Kidney (tissue), 14 donors: ENCODE measurements around the gene RSU1. TPM values are rescaled to one million over a fixed set of nuclear protein-coding genes. Genes with fewer than 3 reads are reported as not detected.

Experiments
- DNase-seq, 5 donors: peaks; one replicate each; pipeline ENCODE4 v3.0.0-alpha.2; 2013 to 2020
- FAIRE-seq: peaks from 2 replicates; lab custom pipeline; 2012; peaks lifted over from hg19 to GRCh38; lab: Jason Lieb, UNC
- H3K27ac ChIP-seq, 2 donors: one replicate each; pipeline ENCODE4 v1.7.0; 2013; ENCODE audit warnings: low read depth in 2 of 2, low read length in 2 of 2, inconsistent platforms in 1 of 2
- H3K27me3 ChIP-seq: one replicate; pipeline ENCODE4 v1.7.1; 2013; ENCODE audit warnings: low read length, inconsistent platforms; ENCODE audit not compliant: control insufficient read depth, insufficient read depth
- H3K36me3 ChIP-seq, 3 donors: one replicate each; pipeline versions ENCODE4 v1.7.0 to v1.7.1; 2013; ENCODE audit warnings: low read length in 3 of 3, control low read depth in 1 of 3, inconsistent platforms in 1 of 3; ENCODE audit not compliant: insufficient read depth in 3 of 3, control insufficient read depth in 2 of 3
- H3K4me1 ChIP-seq, 3 donors: one replicate each; pipeline versions ENCODE4 v1.7.0 to v1.7.1; 2013; ENCODE audit warnings: low read length in 3 of 3, inconsistent platforms in 1 of 3, low read depth in 1 of 3; ENCODE audit not compliant: control insufficient read depth in 2 of 3, insufficient read depth in 2 of 3
- H3K4me3 ChIP-seq, 3 donors: one replicate each; pipeline versions ENCODE4 v1.7.0 to v1.8.1; 2013; ENCODE audit warnings: low read length in 3 of 3, control low read depth in 1 of 3, inconsistent platforms in 1 of 3
- H3K9ac ChIP-seq, 3 donors: one replicate each; pipeline versions ENCODE4 v1.7.0 to v1.7.1; 2013; ENCODE audit warnings: low read length in 3 of 3, control low read depth in 1 of 3, inconsistent platforms in 1 of 3
- H3K9me3 ChIP-seq, 3 donors: one replicate each; pipeline versions ENCODE4 v1.7.0 to v1.7.1; 2013; ENCODE audit warnings: low read length in 3 of 3, control low read depth in 1 of 3, inconsistent platforms in 1 of 3; ENCODE audit not compliant: control insufficient read depth in 2 of 3, insufficient read depth in 1 of 3
- intact Hi-C: fragments of 100-400 bp; cut with DNase I; formaldehyde crosslinking; loops from one replicate; pipeline ENCODE4 v1.11.1; 2022
- polyA plus RNA-seq: library from polyadenylated mRNA; stranded (reverse); fragments of 350-450 nt; fragmentation: Illumina TruSeq; extraction: RNeasy Lipid Tissue Mini Kit (QIAGEN cat#74804); gene quantifications from one replicate; pipeline ENCODE4 v1.2.3, GENCODE V29; 2014; ENCODE audit warnings: low read depth, low replicate concordance; ENCODE audit not compliant: insufficient read depth
- total RNA-seq: library from RNA; stranded (reverse); fragmentation: NEBNext Ultra II Directional; extraction: Animal tissue kit (Norgen Biotek cat#: 25700); gene quantifications from one replicate; pipeline ENCODE4 v1.2.1, GENCODE V29; 2021
- TF ChIP-seq, protein P1 (sequence below): IDR thresholded peaks from 3 replicates; pipeline ENCODE4 v1.5.1; 2012; ENCODE audit warnings: mild to moderate bottlenecking, moderate library complexity, borderline replicate concordance; ENCODE audit not compliant: insufficient read depth; ENCODE audit errors: extremely low read depth
- donor health status: control.
- donor health status: control.
- donor health status: control.
- donor health status: control.
- donor health status: control.
- donor health status: DM: yes; HTN: yes; CAD: no.
- donor health status: Normal renal cell carcinoma (clear cell type).

The RSU1 gene
- total and polyA plus RNA-seq, 2 donors from 2014 or later = 44.6 to 72.4 TPM

DNA sequence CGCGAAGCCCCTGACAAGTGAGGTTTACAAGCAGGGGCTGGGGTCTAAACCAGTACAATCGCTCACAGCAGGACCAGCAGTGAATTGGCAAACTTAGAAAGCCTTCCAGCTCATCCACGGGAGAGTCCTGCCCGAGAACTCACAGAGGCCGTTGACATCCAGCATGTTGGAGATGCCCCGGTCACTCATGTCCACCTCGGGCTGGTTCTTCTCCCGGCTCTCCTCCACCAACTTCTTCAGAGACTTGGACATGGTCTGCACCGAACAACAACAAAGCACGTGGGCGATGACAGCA is 447 bp downstream of the RSU1 start:
- H3K27ac ChIP-seq = peak overlapping the region; percentile 38 to 61
- DNase-seq (no peak), FAIRE-seq (no peak)
- H3K36me3 ChIP-seq = no peaks in the 10 kb centered on the region
- H3K27me3 ChIP-seq = no peaks in the 10 kb centered on the region
- H3K4me3 ChIP-seq = peak overlapping the region; percentile 83 to 86 (median 84)
- TF ChIP-seq, protein P1, sequence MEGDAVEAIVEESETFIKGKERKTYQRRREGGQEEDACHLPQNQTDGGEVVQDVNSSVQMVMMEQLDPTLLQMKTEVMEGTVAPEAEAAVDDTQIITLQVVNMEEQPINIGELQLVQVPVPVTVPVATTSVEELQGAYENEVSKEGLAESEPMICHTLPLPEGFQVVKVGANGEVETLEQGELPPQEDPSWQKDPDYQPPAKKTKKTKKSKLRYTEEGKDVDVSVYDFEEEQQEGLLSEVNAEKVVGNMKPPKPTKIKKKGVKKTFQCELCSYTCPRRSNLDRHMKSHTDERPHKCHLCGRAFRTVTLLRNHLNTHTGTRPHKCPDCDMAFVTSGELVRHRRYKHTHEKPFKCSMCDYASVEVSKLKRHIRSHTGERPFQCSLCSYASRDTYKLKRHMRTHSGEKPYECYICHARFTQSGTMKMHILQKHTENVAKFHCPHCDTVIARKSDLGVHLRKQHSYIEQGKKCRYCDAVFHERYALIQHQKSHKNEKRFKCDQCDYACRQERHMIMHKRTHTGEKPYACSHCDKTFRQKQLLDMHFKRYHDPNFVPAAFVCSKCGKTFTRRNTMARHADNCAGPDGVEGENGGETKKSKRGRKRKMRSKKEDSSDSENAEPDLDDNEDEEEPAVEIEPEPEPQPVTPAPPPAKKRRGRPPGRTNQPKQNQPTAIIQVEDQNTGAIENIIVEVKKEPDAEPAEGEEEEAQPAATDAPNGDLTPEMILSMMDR = no peak
- H3K4me1 ChIP-seq = peaks cover 0 to 8% (median 3%) of the 10 kb centered on the region in 3 donors
- intact Hi-C loops = no loop called here
- peak overlapping the region; percentile 6 to 92 (median 64) for H3K9ac ChIP-seq
- H3K9me3 ChIP-seq = no peaks in the 10 kb centered on the region

DNA sequence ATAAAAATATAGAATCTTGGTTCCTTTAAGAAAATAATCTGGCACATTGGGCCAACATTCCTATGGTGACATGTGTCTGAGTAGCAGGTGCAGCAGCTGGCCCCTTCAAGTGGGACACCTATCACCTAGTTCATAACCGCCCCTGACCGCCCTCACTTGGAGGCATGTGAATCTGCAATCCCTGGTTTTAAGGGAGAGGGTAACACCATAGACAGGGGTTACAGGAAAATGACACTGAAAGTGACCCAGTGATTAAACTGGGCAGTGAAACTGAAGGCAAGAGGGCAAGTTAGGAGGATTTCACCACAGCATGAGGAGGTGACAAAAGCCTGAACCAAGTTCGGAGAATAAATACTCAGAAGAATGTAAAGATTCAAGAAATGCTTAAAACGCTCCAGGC is 1.1 kb downstream of the RSU1 start:
- peak overlapping the region in 2 of 3 donors; percentile 83 to 86 for H3K4me3 ChIP-seq
- TF ChIP-seq, protein P1 = no peak
- no peaks in the 10 kb centered on the region for H3K36me3 ChIP-seq
- no peak overlapping the region for H3K27ac ChIP-seq
- FAIRE-seq = no peak
- H3K9ac ChIP-seq = peak overlapping the region in 1 of 3 donors; percentile 64
- H3K27me3 ChIP-seq = no peaks in the 10 kb centered on the region
- intact Hi-C loops = no loop called here
- peaks cover 0 to 8% (median 3%) of the 10 kb centered on the region in 3 donors for H3K4me1 ChIP-seq
- no peaks in the 10 kb centered on the region for H3K9me3 ChIP-seq
- no peak for DNase-seq

DNA sequence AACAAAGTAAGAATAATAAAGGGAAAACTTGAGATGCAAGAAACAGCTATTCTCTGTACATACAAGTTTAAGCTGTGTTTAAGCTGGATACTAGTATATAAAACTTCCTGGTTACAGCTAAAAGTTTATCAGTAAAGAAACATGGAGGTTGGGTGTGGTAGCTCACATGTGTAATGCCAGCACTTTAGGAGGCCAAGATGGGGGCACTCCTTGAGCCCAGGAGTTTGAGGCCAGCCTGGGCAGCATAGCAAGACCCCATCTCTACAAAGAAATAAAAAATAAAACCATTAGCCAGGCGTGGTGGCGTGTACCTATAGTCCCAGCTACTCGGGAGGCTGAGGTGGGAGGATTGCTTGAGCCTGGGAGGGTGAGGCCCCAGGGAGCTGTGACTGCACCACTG is 3.2 kb downstream of the RSU1 start:
- Histone ChIP-seq H3K9ac (no peak overlapping the region), H3K9me3 (no peaks in the 10 kb centered on the region), H3K36me3 (no peaks in the 10 kb centered on the region), H3K4me3 (no peak overlapping the region), H3K27ac (no peak overlapping the region), H3K27me3 (no peaks in the 10 kb centered on the region), H3K4me1 (peaks cover 0 to 8% (median 3%) of the 10 kb centered on the region in 3 donors)
- DNase-seq (no peak), FAIRE-seq (no peak)
- TF ChIP-seq, protein P1 = no peak
- intact Hi-C loops = no loop called here

DNA sequence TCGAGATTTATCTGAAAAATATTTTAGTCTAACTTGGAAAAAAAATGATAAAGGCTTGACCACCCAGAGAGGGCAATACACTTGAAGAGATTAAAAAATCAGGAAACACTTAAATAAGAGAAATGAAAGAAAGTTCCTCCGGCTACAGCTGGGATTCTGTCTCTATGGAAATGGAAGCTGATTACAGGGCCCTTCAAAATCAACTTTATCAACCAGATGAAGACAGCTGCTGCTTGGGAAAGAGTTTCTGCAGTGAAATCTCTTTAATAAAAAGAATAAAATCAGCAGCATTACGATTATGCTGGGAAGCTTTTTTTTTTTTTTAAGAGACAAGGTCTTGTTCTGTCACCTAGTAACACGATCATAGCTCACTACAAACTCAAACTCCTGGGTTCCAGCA is 4.5 kb downstream of the RSU1 start:
- H3K9ac ChIP-seq = no peak overlapping the region
- DNase-seq = peak in 1 of 5 donors; percentile 55
- H3K4me3 ChIP-seq = no peak overlapping the region
- no peaks in the 10 kb centered on the region for H3K27me3 ChIP-seq
- intact Hi-C loops = no loop called here
- H3K36me3 ChIP-seq = no peaks in the 10 kb centered on the region
- TF ChIP-seq, protein P1 = no peak
- peaks cover 0 to 8% (median 3%) of the 10 kb centered on the region in 3 donors for H3K4me1 ChIP-seq
- H3K9me3 ChIP-seq = no peaks in the 10 kb centered on the region
- no peak for FAIRE-seq
- H3K27ac ChIP-seq = no peak overlapping the region
